Rectal smooth muscle tissue (tissue), 1 donor: ENCODE measurements around the gene FAM111A.
A peak's percentile ranks its signal among the peaks of the same experiment; 100 is the strongest.

Experiments used
- H3K27ac ChIP-seq: one replicate; pipeline ENCODE4 v1.7.0; 2013; ENCODE audit warnings: low read depth, low read length, inconsistent platforms
- H3K27me3 ChIP-seq: one replicate; pipeline ENCODE4 v1.7.0; 2013; ENCODE audit warnings: low read length; ENCODE audit not compliant: control insufficient read depth, insufficient read depth
- H3K36me3 ChIP-seq: one replicate; pipeline ENCODE4 v1.7.0; 2013; ENCODE audit warnings: low read length; ENCODE audit not compliant: control insufficient read depth, insufficient read depth
- H3K4me1 ChIP-seq: one replicate; pipeline ENCODE4 v1.7.0; 2013; ENCODE audit warnings: low read length; ENCODE audit not compliant: control insufficient read depth, insufficient read depth
- H3K4me3 ChIP-seq: one replicate; pipeline ENCODE4 v1.7.0; 2013; ENCODE audit warnings: low read length
- H3K9ac ChIP-seq: one replicate; pipeline ENCODE4 v1.7.0; 2013; ENCODE audit warnings: low read length

Gene FAM111A

DNA sequence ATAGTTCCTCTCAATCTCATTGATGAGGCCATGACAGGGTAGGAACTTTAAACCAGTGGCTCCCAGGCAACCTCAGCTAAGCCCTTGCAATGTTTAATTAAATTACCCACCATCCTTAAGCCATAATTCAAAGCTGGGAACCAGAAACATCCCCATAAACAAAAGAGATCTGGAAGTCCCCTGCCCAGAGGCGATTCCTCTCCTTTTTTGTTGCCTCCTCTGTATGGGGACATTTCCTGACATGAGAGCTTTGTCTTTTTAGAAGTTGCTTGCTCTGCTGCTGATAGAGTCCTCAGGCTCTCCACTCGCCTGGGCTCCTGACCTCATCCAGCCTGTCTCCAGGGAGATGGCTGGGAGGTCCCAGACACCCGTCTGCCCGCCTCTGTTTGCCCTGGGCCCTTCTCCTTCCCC, 32.4 kb downstream of the FAM111A start:
- H3K4me3 ChIP-seq = peak overlapping the region; percentile 84
- H3K27ac ChIP-seq = no peak overlapping the region

DNA sequence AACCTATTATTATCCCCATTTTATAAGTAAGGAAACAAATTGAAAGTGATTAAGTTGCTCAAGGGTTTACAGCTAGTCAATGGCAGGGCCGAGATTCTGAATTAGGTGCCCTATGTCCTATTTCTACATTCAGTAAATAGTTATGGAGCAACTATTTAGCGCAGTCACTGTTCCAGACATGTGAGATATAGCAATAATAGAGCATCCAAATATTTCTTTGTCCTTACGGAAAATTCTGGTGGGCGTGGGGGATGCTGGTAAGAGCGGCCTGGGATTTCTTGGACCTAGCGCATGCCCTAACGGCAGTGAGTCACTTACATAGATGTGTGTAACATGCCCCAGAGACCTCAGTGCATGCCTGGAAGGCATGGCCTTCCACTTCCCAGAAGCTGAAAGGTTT, 33.7 kb downstream of the FAM111A start:
- H3K4me1 ChIP-seq = peaks cover 2% of the 10 kb centered on the region
- no peaks in the 10 kb centered on the region for H3K36me3 ChIP-seq
- no peak overlapping the region for H3K9ac ChIP-seq
- no peaks in the 10 kb centered on the region for H3K27me3 ChIP-seq
- H3K27ac ChIP-seq = no peak overlapping the region
- H3K4me3 ChIP-seq = no peak overlapping the region

More for the DNA sequence above, 32.4 kb downstream of the FAM111A start:
- no peaks in the 10 kb centered on the region for H3K36me3 ChIP-seq
- no peaks in the 10 kb centered on the region for H3K27me3 ChIP-seq
- H3K4me1 ChIP-seq = peaks cover 2% of the 10 kb centered on the region
- no peak overlapping the region for H3K9ac ChIP-seq

- no peaks in the 10 kb centered on the region for H3K4me1 ChIP-seq
- no peak overlapping the region for H3K9ac ChIP-seq
- no peak overlapping the region for H3K4me3 ChIP-seq
- peaks cover 6% of the 10 kb centered on the region for H3K36me3 ChIP-seq
- no peak overlapping the region for H3K27ac ChIP-seq
- no peaks in the 10 kb centered on the region for H3K27me3 ChIP-seq
Observed at GRCh38 chr11:59178402-59178801, 35.7 kb downstream of the FAM111A start.

GRCh38 chr11:59179121-59179520, 36.5 kb downstream of the FAM111A start:
- Histone ChIP-seq H3K4me1 (no peaks in the 10 kb centered on the region), H3K36me3 (peaks cover 6% of the 10 kb centered on the region), H3K27me3 (no peaks in the 10 kb centered on the region), H3K9ac (no peak overlapping the region), H3K4me3 (no peak overlapping the region), H3K27ac (no peak overlapping the region)

DNA sequence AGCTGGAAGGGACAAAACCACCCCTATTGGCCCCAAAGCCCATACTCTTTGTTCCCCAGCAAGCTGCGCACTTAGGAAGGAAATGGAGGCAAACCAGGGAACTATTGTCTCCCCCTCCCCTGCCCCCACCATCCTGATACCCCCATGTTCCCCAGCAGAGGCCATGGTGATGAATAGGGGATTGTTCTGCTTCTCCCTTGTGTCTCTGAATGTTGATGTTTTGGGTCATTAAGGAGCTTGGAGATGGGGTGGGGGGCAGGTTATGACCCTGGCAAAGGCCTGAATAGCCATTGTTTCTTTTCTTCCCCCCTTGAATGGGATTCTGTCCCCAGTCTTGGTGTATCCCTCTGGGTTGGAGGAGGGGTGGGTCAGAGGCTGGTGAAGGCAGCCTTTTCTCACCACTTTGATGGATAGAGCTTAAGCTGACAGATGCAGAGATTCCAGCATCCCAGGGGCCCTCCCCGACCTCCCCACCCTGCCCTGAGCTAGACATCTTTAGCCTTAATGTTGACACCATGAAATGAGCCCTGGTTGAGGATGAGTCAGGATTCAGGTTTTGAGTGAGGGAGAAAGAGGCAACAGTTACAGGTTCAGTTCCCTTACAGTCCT, 37.6 kb downstream of the FAM111A start:
- Histone ChIP-seq H3K9ac (no peak overlapping the region), H3K4me1 (no peaks in the 10 kb centered on the region), H3K27ac (no peak overlapping the region), H3K4me3 (no peak overlapping the region), H3K36me3 (peaks cover 6% of the 10 kb centered on the region), H3K27me3 (no peaks in the 10 kb centered on the region)

GRCh38 chr11:59180907-59181306, 38.3 kb downstream of the FAM111A start:
- Histone ChIP-seq H3K4me3 (no peak overlapping the region), H3K9ac (no peak overlapping the region), H3K27ac (no peak overlapping the region), H3K36me3 (peaks cover 6% of the 10 kb centered on the region), H3K4me1 (no peaks in the 10 kb centered on the region), H3K27me3 (no peaks in the 10 kb centered on the region)

DNA sequence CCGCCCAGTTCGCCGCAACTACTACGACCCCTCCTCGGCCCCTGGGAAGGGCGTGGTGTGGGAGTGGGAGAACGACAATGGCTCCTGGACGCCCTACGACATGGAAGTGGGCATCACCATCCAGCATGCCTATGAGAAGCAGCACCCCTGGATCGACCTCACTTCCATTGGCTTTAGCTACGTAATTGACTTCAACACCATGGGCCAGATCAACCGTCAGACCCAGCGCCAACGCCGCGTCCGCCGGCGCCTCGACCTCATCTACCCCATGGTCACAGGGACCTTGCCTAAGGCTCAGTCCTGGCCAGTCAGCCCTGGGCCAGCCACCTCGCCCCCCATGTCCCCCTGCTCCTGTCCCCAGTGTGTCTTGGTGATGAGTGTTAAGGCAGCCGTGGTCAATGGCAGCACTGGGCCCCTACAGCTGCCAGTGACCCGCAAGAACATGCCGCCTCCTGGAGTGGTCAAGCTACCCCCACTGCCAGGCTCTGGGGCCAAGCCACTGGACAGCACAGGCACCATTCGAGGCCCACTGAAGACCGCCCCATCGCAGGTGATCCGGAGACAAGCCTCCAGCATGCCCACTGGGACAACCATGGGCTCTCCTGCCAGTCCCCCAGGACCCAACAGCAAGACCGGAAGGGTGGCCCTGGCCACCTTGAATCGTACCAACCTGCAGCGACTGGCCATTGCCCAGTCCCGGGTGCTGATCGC, 39.2 kb downstream of the FAM111A start:
- no peaks in the 10 kb centered on the region for H3K4me1 ChIP-seq
- peaks cover 6% of the 10 kb centered on the region for H3K36me3 ChIP-seq
- no peak overlapping the region for H3K9ac ChIP-seq
- no peak overlapping the region for H3K27ac ChIP-seq
- no peaks in the 10 kb centered on the region for H3K27me3 ChIP-seq
- no peak overlapping the region for H3K4me3 ChIP-seq

DNA sequence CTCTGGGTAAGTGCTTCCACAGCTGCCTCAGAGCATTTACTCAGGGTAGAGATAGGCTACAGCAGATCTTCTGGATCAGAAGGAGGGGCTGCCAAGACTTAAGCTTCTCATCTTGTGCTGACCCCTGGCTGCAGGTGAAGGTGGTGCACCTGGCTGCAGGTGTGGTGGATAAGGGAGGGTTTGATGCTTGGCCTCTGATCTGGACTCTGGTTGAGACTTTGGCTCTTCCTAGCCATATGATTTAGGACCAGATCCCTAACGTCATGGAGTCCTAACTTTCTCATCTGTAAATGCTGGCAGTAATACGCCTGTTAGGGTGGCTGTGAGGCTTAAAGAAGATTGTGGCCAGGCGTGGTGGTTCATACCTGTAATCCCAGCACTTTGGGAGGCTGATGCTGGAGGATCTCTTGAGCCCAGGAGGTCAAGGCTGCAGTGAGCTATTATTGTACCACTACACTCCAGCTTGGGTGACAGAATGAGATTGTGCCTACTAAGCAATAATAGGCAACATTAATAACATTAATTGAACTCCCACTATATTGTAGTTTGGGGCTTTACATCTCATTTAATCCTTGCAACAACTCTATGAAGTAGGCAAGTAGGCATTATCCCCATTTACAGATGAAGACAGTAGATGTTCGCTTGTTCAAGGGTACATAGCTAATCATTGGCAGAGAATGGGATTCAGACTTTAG, 39.9 kb downstream of the FAM111A start:
- peaks cover 6% of the 10 kb centered on the region for H3K36me3 ChIP-seq
- no peak overlapping the region for H3K9ac ChIP-seq
- H3K4me1 ChIP-seq = no peaks in the 10 kb centered on the region
- H3K4me3 ChIP-seq = no peak overlapping the region
- no peaks in the 10 kb centered on the region for H3K27me3 ChIP-seq
- H3K27ac ChIP-seq = no peak overlapping the region

- no peaks in the 10 kb centered on the region for H3K4me1 ChIP-seq
- peaks cover 7% of the 10 kb centered on the region for H3K36me3 ChIP-seq
Observed at GRCh38 chr11:59183771-59184170, 41.1 kb downstream of the FAM111A start.

GRCh38 chr11:59184691-59185339, 42.2 kb downstream of the FAM111A start:
- H3K27ac ChIP-seq = no peak overlapping the region
- no peak overlapping the region for H3K4me3 ChIP-seq
- H3K27me3 ChIP-seq = no peaks in the 10 kb centered on the region
- H3K36me3 ChIP-seq = peaks cover 11% of the 10 kb centered on the region
- H3K4me1 ChIP-seq = no peaks in the 10 kb centered on the region
- no peak overlapping the region for H3K9ac ChIP-seq

More at GRCh38 chr11:59183771-59184170, 41.1 kb downstream of the FAM111A start:
- Histone ChIP-seq H3K9ac (no peak overlapping the region), H3K27me3 (no peaks in the 10 kb centered on the region), H3K27ac (no peak overlapping the region), H3K4me3 (peak overlapping the region; percentile 10)

DNA sequence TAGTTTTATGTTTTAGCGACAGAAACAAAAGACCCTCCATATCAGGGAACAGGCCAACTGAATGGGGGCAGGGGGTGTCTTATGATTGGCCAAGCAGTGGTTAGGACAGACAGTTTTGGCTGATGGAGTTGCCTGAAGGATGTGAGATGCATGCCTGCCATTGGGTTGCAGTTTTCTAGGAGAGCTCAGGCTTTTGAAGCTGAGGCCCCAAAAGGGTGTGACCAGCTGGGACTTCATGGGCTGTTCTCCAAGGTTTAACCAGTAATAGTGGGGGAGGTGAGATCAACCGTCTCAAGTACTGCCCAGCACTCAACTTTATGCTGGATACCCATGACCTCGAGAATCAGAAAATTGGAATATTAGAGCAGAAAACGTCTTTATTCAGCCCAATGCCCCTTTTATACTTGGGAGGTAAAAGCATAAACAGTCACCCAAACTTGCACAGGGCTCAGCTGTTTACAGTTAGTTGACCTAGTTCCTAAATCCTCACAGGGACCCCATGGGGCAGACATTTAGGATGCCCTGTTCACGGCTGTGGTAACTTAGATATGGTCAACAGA, 42.8 kb downstream of the FAM111A start:
- Histone ChIP-seq H3K4me1 (no peaks in the 10 kb centered on the region), H3K36me3 (peaks cover 11% of the 10 kb centered on the region), H3K27me3 (no peaks in the 10 kb centered on the region), H3K4me3 (peak overlapping the region; percentile 57), H3K27ac (no peak overlapping the region), H3K9ac (no peak overlapping the region)

DNA sequence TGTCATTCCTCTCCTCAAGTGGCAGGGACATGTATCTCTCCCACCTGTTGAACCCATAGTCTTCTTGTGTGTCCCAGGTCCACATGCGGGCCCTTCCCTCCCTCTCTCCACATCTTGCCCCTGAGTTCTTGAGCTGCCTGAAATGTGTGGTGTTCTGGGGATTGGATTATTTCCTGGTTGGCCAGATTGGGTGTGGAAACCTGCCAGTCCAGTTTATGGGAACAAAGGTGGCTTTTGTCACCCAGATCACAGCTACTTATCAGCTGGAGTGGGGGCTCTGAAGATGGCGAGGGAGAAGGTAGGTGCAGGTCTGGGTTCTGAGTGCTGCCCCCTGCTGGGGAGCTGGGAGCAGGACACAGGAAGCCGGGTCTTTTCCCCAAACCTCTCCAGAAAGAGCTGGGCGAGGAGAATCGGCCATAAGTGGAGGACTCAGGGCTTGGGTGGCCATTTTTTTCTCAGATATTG, 43.5 kb downstream of the FAM111A start:
- H3K36me3 ChIP-seq = peaks cover 11% of the 10 kb centered on the region
- H3K27me3 ChIP-seq = no peaks in the 10 kb centered on the region
- peak overlapping the region; percentile 57 for H3K4me3 ChIP-seq
- no peaks in the 10 kb centered on the region for H3K4me1 ChIP-seq
- no peak overlapping the region for H3K27ac ChIP-seq
- no peak overlapping the region for H3K9ac ChIP-seq
